MCF 10A (cell line): Measurements from ENCODE around the gene HPGDS. TPM values are rescaled to one million over a fixed set of nuclear protein-coding genes. Genes with fewer than 3 reads are reported as not detected.

Experiments used
- BruUV-seq: library from RNA; stranded (reverse); fragments of 400-500 nt; replicated peaks from 2 replicates; lab custom pipeline; 2021; lab: Mats Ljungman, UMichigan
- CTCF ChIA-PET: fragments of 300-600 bp; sonication (Branson Sonifier 250); formaldehyde crosslinking; extraction: SDS; loops from one replicate; lab custom pipeline; 2021; ENCODE audit warnings: antibody characterized with exemption, inconsistent platforms; lab: Yijun Ruan, JAX
- POLR2A ChIA-PET: fragments of 300-600, 350-650 bp; sonication (Branson Sonifier 250); formaldehyde crosslinking; extraction: SDS; loops from one replicate; lab custom pipeline; 2020; ENCODE audit warnings: antibody characterized with exemption, inconsistent platforms; lab: Yijun Ruan, JAX
- DNase-seq: peaks from one replicate; pipeline ENCODE4 v3.0.0-alpha.2; 2018; ENCODE audit not compliant: unreplicated experiment
- H3K27ac Mint-ChIP-seq: one replicate; pipeline ENCODE4 v1.8.0; 2022; ENCODE audit warnings: mild to moderate bottlenecking, low read depth, mixed read lengths; ENCODE audit not compliant: unreplicated experiment
- H3K27me3 Mint-ChIP-seq: one replicate; pipeline ENCODE4 v1.8.0; 2022; ENCODE audit warnings: mixed read lengths; ENCODE audit not compliant: insufficient read depth, unreplicated experiment
- H3K36me3 Mint-ChIP-seq: one replicate; pipeline ENCODE4 v1.8.0; 2022; ENCODE audit warnings: mild to moderate bottlenecking, moderate library complexity, mixed read lengths; ENCODE audit not compliant: insufficient read depth, unreplicated experiment
- H3K4me1 Mint-ChIP-seq: one replicate; pipeline ENCODE4 v1.8.0; 2022; ENCODE audit warnings: mixed read lengths; ENCODE audit not compliant: insufficient read depth, unreplicated experiment
- H3K4me3 Mint-ChIP-seq: one replicate; pipeline ENCODE4 v1.8.0; 2022; ENCODE audit warnings: mild to moderate bottlenecking, moderate library complexity, mixed read lengths; ENCODE audit not compliant: unreplicated experiment
- H3K9me3 Mint-ChIP-seq: one replicate; pipeline ENCODE4 v1.8.0; 2022; ENCODE audit warnings: mixed read lengths; ENCODE audit not compliant: unreplicated experiment
- CTCF ChIP-seq: fragments of 200-600 bp; IDR thresholded peaks from one replicate; pipeline ENCODE4 v1.8.0; 2022; ENCODE audit warnings: antibody characterized with exemption, mild to moderate bottlenecking; ENCODE audit not compliant: unreplicated experiment
- intact Hi-C: fragments of 100-400 bp; cut with micrococcal nuclease; formaldehyde crosslinking; loops from 2 replicates; pipeline ENCODE4 v1.14.1; 2022
- total RNA-seq: library from RNA; stranded (reverse); gene quantifications from 2 replicates; pipeline ENCODE4 v1.2.3, GENCODE V29; 2022

Gene HPGDS
- total RNA-seq, 1 experiment from 2014 or later = not detected

- POLR2A ChIA-PET = no interaction called here
- no TSS peak for BruUV-seq
- no peaks in the 10 kb centered on the region for H3K27me3 Mint-ChIP-seq
- peaks cover 77% of the 10 kb centered on the region for H3K36me3 Mint-ChIP-seq
- CTCF ChIA-PET = no interaction called here
- H3K4me3 Mint-ChIP-seq = no peak overlapping the region
- no peaks in the 10 kb centered on the region for H3K9me3 Mint-ChIP-seq
- no peak overlapping the region for H3K27ac Mint-ChIP-seq
- no peaks in the 10 kb centered on the region for H3K4me1 Mint-ChIP-seq
- no peak for DNase-seq
- intact Hi-C loops = no loop called here
- TF ChIP-seq CTCF = no peak
Measured at GRCh38 chr4:94277534-94277933, 65.1 kb downstream of the HPGDS start.

GRCh38 chr4:94276204-94276603 lies 66.4 kb downstream of the HPGDS start:
- no TSS peak for BruUV-seq
- no peak overlapping the region for H3K27ac Mint-ChIP-seq
- H3K9me3 Mint-ChIP-seq = no peaks in the 10 kb centered on the region
- peaks cover 76% of the 10 kb centered on the region for H3K36me3 Mint-ChIP-seq
- H3K4me1 Mint-ChIP-seq = no peaks in the 10 kb centered on the region
- intact Hi-C loops = no loop called here
- no peak overlapping the region for H3K4me3 Mint-ChIP-seq
- H3K27me3 Mint-ChIP-seq = no peaks in the 10 kb centered on the region
- no peak for DNase-seq
- ChIA-PET POLR2A (no interaction called here), CTCF (interaction anchor here (0.8 kb wide), 1 partner anchor 13 kb away, joined by 3 read pairs; no protein-coding TSS in a partner anchor)
- no peak for TF ChIP-seq CTCF

GRCh38 chr4:94274912-94275311 lies 67.7 kb downstream of the HPGDS start:
- no peak for DNase-seq

GRCh38 chr4:94271248-94271647 lies 71.4 kb downstream of the HPGDS start:
- ChIA-PET POLR2A (interaction anchor here (1.1 kb wide), 1 partner anchor 16 kb away, joined by 3 read pairs; no protein-coding TSS in a partner anchor), CTCF (interaction anchor here (0.5 to 0.8 kb wide), 2 partner anchors 440 to 854 kb away, joined by 3 read pairs; no protein-coding TSS in a partner anchor)
- intact Hi-C loops = no loop called here
- DNase-seq = no peak
- Mint-ChIP-seq H3K36me3 (peaks cover 51% of the 10 kb centered on the region), H3K27ac (no peak overlapping the region), H3K4me1 (no peaks in the 10 kb centered on the region), H3K4me3 (no peak overlapping the region), H3K27me3 (no peaks in the 10 kb centered on the region), H3K9me3 (no peaks in the 10 kb centered on the region)
- no peak for TF ChIP-seq CTCF
- BruUV-seq = no TSS peak

More at GRCh38 chr4:94274912-94275311, 67.7 kb downstream of the HPGDS start:
- intact Hi-C loops = no loop called here
- peaks cover 63% of the 10 kb centered on the region for H3K36me3 Mint-ChIP-seq
- no peaks in the 10 kb centered on the region for H3K9me3 Mint-ChIP-seq
- CTCF ChIA-PET = interaction anchor here (0.6 kb wide), 1 partner anchor 498 kb away, joined by 6 read pairs; no protein-coding TSS in a partner anchor
- H3K4me3 Mint-ChIP-seq = no peak overlapping the region
- POLR2A ChIA-PET = no interaction called here
- no peak overlapping the region for H3K27ac Mint-ChIP-seq
- no peaks in the 10 kb centered on the region for H3K4me1 Mint-ChIP-seq
- no TSS peak for BruUV-seq
- TF ChIP-seq CTCF = no peak
- no peaks in the 10 kb centered on the region for H3K27me3 Mint-ChIP-seq
